Lower leg skin (tissue), 4 donors: ENCODE data around the gene KIAA0586. TPM values are rescaled to one million over a fixed set of nuclear protein-coding genes. Genes with fewer than 3 reads are reported as not detected.

ENCODE experiments used
- DNase-seq, 2 donors: peaks; one replicate each; pipeline ENCODE4 v3.0.0-alpha.2; 2019; ENCODE audit warnings: low spot score in 2 of 2
- H3K4me3 ChIP-seq: fragments of 200-600 bp; sonication (generic); 2 replicates; pipeline ENCODE4 v1.5.1; 2017; ENCODE audit warnings: mild to moderate bottlenecking, low read depth; ENCODE audit not compliant: poor library complexity, severe bottlenecking
- POLR2A ChIP-seq, 2 donors: fragments of 450-650 bp; IDR thresholded peaks; one replicate each; pipeline ENCODE4 v1.6.1; 2016 to 2017; ENCODE audit warnings: antibody characterized with exemption in 2 of 2, mild to moderate bottlenecking in 1 of 2, moderate library complexity in 1 of 2
- WGBS, 2 donors: methylation state at CpG; one replicate each; pipeline ENCODE4 v1.1.5; 2018; 5-methylcytosine and 5-hydroxymethylcytosine counted together
- intact Hi-C: fragments of 100-400 bp; cut with DNase I; formaldehyde crosslinking; loops from one replicate; pipeline ENCODE4 v1.15.0; 2023; ENCODE audit warnings: low total_unique reads
- total RNA-seq, 4 donors: library from RNA; depleted of rRNA; stranded (reverse); fragments of >200 nt; gene quantifications; one replicate each; pipeline ENCODE4 v1.1.0, GENCODE V29; 2016
- TF ChIP-seq, protein P1 (sequence below), 3 donors: fragments of 450-650 bp; IDR thresholded peaks; one replicate each; pipeline ENCODE4 v1.5.1; 2016; ENCODE audit warnings: antibody characterized with exemption in 3 of 3, mild to moderate bottlenecking in 3 of 3, moderate library complexity in 2 of 3

Gene KIAA0586
- total RNA-seq, 4 donors from 2014 or later: 7.1 to 15.5 (median 15.3) TPM

DNA sequence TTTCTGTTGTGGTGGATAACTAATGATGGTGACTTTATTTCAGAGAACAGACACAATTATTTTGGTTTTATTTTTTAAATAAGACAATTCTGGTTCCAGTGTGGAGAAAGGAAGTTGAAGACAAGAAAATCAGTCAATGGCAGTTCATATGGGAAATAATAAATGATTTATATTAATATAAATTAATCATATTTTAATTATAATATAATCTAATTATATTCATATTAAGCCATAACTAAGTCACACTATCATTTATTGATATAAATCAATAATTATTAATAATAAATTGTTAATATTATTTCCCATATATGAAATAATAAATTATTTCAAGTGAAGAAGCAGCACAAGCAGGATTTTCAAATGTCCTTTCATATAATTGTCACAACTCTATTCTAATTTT is 29.0 kb upstream of the KIAA0586 start:
- no peak for DNase-seq
- no peak overlapping the region for H3K4me3 ChIP-seq
- intact Hi-C loops: no loop called here
- TF ChIP-seq, protein P1, sequence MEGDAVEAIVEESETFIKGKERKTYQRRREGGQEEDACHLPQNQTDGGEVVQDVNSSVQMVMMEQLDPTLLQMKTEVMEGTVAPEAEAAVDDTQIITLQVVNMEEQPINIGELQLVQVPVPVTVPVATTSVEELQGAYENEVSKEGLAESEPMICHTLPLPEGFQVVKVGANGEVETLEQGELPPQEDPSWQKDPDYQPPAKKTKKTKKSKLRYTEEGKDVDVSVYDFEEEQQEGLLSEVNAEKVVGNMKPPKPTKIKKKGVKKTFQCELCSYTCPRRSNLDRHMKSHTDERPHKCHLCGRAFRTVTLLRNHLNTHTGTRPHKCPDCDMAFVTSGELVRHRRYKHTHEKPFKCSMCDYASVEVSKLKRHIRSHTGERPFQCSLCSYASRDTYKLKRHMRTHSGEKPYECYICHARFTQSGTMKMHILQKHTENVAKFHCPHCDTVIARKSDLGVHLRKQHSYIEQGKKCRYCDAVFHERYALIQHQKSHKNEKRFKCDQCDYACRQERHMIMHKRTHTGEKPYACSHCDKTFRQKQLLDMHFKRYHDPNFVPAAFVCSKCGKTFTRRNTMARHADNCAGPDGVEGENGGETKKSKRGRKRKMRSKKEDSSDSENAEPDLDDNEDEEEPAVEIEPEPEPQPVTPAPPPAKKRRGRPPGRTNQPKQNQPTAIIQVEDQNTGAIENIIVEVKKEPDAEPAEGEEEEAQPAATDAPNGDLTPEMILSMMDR (IDR thresholded peaks at IDR 0.05): no peak
- no peak for TF ChIP-seq POLR2A (IDR thresholded peaks at IDR 0.05)

DNA sequence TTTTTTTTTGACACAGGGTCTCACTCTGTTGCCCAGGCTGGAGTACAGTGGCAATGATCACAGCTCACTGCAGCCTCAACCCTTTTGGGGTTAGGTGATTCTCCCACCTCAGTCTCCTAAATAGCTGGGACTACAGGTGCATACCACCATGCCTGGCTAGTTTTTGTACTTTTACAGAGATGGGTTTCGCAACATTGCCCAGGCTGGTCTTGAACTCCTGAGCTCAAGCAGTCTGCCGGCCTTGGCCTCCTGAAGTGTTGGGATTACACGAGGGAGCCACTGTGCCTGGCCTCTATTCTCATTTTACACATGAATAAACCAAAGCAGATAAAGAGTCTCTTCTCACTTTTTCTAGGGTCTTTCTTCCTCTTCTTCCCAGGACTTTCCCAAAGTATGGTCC is 28.6 kb upstream of the KIAA0586 start:
- intact Hi-C loops: no loop called here
- DNase-seq: no peak
- H3K4me3 ChIP-seq: no peak overlapping the region
- TF ChIP-seq POLR2A (IDR thresholded peaks at IDR 0.05): no peak
- TF ChIP-seq, protein P1 (IDR thresholded peaks at IDR 0.05): no peak
- WGBS, 2 donors: 92 to 96% methylated on average over 3 of the region's 3 CpGs

DNA sequence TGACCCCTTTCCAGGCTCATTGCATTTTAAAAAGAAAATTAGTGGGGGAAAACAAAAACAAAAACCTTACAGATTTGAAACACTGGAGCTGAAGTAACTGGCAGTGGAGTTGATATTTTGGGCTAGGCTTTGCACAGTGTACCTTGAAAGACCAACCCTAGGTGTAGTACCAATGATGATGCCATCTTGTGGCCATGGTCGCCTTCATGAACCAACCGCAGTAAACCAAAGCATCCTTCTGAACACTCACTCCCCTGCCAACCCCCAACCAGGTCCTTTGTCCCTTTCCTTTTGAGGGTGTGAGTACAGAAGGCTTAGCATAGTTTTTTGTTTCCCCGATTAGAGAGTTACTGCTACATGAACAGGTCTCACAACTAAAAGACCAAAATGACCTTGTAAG is 25.9 kb upstream of the KIAA0586 start:
- whole genome bisulfite sequencing, 2 donors: 86 to 89% methylated on average over 3 of the region's 3 CpGs
- intact Hi-C loops: no loop called here
- H3K4me3 ChIP-seq: no peak overlapping the region
- no peak for TF ChIP-seq POLR2A (IDR thresholded peaks at IDR 0.05)
- TF ChIP-seq, protein P1 (IDR thresholded peaks at IDR 0.05): no peak
- no peak for DNase-seq

DNA sequence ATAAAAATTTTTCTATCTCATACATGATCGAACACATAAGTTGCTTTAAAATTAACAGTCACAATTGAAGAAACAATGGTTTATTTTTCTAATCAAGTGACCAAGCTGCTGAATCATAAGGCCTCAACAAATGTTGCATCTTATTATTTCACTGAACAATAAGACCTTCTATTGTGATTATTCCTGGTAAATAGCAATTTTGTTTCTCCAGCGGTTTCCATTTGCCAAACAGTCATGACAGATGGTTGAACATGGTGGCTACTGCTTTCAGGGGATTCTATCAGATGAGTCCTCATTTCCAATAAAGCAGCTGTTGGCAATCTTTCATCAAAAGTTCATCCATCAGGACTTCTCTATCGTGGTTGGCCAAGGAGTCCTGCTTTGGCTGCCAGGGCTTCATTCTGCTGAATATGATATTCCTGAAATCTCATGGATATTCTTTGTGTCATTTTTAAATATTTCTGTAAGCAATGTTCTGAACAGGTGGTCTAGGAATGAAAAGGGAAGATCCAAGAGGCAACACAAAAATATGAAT is 18.8 kb upstream of the KIAA0586 start:
- no peak for DNase-seq
- no peak overlapping the region for H3K4me3 ChIP-seq
- 90 to 91% methylated on average over 3 of the region's 3 CpGs for WGBS, 2 donors
- intact Hi-C loops: no loop called here
- no peak for TF ChIP-seq POLR2A (IDR thresholded peaks at IDR 0.05)
- TF ChIP-seq, protein P1 (IDR thresholded peaks at IDR 0.05): no peak

DNA sequence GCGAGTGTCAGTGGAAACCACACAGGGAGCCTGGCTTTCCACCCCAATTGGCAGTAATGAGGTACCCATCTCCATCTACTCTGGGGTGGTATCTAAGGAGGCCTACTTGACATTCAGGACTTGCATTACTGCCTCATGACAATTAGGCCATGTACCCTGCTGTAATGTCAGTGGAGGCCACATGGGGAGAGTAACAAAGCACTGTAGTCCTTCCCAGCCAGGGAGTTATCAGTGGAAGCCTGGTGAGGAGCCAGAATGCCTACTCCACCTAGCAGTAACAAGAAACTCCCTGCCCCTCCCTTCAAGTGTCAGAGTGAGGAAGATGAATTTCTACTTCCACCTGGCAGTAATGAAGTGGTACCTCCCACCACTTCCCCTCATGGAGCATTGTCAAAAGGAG is 12.7 kb upstream of the KIAA0586 start:
- H3K4me3 ChIP-seq: no peak overlapping the region
- no peak for DNase-seq
- TF ChIP-seq POLR2A (IDR thresholded peaks at IDR 0.05): no peak
- TF ChIP-seq, protein P1 (IDR thresholded peaks at IDR 0.05): no peak
- intact Hi-C loops: no loop called here
- 96 to 100% methylated on average over 1 of the region's 1 CpG for WGBS, 2 donors
